ELF-1 (cell line): Measurements from ENCODE around the gene SRCIN1.
"Not testable (repeated sequence)": the region's sequence is repeated elsewhere in the genome, so short reads cannot be mapped to it uniquely, and the experiment has no call there.

Experiments
- DNase-seq: peaks from one replicate; pipeline ENCODE4 v3.0.0-alpha.2; 2016; ENCODE audit warnings: low read depth, low spot score

Gene SRCIN1, protein sequence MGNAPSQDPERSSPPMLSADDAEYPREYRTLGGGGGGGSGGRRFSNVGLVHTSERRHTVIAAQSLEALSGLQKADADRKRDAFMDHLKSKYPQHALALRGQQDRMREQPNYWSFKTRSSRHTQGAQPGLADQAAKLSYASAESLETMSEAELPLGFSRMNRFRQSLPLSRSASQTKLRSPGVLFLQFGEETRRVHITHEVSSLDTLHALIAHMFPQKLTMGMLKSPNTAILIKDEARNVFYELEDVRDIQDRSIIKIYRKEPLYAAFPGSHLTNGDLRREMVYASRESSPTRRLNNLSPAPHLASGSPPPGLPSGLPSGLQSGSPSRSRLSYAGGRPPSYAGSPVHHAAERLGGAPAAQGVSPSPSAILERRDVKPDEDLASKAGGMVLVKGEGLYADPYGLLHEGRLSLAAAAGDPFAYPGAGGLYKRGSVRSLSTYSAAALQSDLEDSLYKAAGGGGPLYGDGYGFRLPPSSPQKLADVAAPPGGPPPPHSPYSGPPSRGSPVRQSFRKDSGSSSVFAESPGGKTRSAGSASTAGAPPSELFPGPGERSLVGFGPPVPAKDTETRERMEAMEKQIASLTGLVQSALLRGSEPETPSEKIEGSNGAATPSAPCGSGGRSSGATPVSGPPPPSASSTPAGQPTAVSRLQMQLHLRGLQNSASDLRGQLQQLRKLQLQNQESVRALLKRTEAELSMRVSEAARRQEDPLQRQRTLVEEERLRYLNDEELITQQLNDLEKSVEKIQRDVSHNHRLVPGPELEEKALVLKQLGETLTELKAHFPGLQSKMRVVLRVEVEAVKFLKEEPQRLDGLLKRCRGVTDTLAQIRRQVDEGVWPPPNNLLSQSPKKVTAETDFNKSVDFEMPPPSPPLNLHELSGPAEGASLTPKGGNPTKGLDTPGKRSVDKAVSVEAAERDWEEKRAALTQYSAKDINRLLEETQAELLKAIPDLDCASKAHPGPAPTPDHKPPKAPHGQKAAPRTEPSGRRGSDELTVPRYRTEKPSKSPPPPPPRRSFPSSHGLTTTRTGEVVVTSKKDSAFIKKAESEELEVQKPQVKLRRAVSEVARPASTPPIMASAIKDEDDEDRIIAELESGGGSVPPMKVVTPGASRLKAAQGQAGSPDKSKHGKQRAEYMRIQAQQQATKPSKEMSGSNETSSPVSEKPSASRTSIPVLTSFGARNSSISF

DNA sequence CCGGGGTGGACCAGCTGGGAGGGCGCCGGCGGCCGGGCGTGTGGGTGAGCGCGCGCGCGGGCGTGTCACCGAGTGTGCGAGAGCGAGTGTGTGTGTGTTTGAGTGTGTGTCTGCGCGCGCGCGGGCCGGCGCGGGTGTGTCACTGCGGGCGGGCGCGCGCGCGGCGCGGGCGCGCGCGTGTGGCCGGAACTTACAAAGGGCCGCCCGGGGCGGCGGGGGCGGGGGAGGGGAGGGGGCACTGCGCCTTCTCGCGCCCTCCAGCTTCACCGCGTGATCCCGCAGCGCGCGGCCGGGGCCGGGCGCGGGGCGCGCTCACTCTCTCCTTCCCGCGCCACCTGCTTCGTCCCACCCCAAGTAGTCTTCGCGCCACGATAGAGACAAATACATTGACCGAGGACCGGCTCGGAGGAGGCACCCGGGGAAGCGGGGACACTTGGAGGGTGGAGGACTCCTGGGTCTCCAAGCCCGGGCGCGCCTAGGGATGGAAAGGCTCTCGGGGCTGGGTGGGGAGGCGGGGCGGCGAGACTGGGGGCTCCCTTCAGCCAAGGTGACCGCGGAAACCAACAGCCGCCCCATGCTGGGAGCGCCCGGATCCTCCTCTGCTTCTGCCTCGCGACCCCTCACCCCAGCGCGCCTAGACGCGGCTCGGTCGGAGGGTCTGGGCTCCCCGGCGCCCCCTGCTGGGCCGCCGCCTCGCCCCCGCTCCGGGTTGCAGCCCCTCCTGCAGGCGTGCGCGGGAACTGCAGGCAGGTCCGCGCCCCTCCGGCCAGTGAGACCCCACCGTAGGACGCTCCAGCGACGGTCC lies at the start of gene SRCIN1:
Gene SRCIN1, minus strand, starts transcription at position 112 of the 805 bp plus-strand sequence. CDS start 247 bp downstream, outside the sequence.
- DNase-seq, result peak; percentile 87

DNA sequence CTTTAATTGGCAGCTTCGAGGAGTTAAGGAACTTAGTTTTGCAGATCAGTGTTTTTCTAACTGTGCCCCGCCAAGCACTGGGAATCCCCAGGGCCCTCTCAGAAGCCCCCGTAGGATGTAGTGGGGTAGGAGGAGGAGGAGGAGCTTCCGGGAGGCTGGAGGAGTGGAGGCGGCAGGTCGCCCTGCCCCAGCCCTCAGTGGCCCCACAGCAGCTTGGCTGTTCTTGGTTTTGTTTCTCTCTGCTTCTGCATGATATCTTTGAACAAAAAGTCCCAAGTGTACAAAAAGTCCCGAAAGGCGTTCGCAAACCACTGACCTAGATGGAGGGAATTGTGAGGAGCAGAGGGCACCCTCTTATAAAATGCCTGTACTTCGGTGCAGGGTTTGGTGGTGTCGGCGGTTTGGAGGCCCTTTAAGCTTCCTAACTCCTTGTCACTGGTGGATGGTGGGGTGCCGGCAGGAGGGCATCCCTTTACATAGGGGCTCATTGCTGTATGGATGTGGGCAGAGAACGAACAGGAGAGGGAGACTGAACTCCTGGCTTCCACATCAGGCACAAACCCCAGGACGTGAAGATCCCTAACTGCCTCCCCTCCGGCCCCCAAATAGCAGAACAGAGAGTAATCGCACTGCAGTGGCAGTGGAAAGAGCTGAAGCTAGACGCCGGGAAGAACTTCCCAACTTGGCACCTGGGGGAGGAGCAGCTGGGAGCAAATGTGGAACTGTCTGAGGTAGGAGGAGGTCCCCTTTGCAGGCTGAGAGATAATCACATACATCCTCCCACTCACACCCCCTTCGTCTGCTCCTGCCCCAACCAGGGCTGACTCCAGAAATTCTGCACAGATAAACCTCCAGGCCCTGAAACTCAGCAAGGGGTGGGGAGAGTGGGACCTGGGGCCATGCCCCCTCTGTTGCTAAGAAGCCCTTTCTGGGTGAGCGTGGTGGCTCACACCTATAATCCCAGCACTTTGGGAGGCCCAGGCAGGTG lies 49.0 kb upstream of the SRCIN1 start:
- DNase-seq, result no peak

DNA sequence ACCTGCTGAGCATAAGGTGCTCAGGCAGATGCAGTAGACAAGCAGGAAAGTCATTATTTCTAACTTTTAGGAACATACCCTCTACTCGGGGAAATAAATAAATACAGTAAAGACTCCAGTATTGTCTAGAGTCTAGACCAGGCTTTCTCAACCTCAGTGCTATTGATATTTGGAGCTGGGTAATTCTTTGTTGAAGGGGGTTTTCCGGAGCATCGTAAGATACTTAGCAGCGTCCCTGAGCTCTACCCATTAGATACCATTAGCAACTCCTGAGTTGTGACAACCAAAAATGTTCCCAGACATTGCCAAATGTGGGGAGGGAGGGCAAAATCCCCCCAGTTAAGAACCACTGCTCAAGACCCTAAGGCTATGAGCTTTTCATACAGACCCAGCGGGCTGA lies 47.9 kb upstream of the SRCIN1 start:
- DNase-seq, result no peak

DNA sequence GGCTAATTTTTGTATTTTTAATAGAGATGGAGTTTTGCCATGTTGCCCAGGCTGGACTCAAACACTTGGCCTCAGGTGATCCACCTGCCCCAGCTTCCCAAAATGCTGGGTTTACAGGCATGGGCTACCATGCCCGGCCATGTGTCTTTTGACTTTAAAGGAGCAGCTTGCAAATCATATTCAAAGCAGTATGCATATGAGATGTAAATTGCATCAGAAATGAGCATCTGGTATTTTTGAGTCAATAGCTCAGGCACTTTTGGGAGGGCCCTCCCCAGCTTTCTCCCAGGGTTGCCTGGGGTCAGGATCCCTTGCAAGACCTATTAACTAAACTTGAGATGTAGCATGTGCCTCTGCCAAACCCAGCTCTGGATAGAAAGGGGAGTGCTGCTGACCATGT lies 47.5 kb upstream of the SRCIN1 start:
- DNase-seq, result no peak

DNA sequence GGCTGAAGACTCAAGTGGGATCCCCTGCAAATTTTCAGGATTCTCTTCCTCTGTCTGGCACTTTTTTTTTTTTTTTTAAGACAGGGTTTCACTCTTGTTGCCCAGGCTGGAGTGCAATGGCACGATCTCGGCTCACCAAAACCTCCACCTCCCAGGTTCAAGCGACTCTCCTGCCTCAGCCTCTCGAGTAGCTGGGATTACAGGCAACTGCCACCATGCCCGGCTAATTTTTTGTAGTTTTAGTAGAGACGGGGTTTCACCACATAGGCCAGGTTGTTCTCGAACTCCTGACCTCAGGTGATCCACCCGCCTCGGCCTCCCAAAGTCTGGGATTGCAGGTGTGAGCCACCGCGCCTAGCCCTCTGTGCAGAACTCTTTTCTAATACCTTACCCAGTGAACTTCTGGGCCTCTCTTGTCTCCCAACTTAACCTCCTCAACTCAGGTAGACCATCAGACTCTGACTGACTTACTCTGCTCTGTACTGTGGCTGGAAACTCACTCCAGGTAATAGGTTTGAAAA lies 45.0 kb upstream of the SRCIN1 start:
- not testable (repeated sequence) for DNase-seq

DNA sequence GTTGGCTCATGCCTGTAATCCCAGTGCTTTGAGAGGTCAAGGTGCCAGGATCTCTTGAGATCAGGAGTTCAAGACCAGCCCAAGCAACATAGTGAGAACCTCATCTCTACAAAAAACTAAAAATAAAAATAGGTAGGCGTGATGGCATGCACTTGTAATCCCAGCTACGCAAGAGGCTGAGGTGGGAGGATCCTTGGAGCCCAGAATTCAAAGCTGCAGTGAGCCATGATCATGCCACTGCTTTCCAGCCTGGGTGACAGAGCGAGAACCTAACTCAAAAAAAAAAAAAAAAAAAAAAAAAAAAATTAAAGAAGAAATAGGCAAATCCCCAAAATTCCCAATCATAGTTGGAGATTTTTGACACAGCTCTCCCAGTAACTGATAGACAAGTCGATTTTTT lies 32.2 kb upstream of the SRCIN1 start:
- DNase-seq, result no peak

DNA sequence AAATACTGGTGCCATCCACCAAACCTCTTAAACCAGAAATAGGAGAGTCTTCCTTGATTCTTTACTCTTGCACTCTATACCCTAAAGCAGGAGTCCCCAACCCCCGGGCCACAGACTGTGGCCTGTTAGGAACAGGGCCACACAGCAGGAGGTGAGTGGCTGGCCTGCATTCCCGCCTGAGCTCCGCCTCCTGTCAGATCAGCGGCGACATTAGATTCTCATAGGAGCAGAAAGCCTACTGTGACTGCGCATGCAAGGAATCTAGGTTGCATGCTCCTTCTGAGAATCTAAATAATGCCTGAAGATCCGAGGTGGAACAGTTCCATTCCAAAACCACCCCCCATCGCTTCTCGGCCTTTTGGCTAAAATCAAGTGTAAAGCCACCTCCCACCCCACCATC lies 30.3 kb upstream of the SRCIN1 start:
- peak; percentile 93 for DNase-seq

DNA sequence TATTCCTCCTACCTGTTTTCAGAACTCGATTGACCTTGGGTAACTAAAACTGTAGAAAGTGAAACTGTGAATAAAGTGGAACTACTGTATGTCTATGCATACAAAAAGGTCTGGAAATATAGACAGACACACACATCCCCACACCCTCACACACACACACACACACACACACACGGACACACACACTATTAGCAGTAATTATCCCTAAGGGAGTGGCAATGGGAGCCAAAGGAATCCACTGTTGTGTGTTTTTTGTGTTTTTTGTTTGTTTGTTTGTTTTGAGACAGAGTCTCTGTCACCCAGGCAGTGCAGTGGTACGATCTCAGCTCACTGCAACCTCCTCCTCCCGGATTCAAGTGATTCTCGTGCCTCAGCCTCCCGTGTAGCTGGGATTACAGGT lies 26.6 kb upstream of the SRCIN1 start:
- DNase-seq, result no peak

DNA sequence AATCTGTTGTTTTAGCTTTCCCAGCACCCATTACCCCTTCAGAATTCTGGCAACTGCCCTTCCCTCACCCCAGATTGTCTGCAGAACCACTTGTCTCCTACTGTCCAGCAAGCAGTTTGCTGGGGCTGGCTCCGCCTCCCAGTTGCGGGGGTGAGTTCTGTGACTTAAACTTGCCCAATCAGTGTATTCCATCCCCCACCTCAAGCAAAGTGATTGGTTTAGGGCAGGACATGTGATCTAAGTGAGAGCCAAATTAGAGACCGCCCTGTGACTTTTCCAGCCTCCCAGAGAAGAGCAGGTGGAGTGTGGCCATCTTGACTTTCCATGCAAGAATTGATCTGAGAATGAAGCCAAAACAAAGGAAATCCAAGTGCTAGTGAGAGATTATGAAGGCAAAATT lies 22.7 kb upstream of the SRCIN1 start:
- DNase-seq, result peak; percentile 77

DNA sequence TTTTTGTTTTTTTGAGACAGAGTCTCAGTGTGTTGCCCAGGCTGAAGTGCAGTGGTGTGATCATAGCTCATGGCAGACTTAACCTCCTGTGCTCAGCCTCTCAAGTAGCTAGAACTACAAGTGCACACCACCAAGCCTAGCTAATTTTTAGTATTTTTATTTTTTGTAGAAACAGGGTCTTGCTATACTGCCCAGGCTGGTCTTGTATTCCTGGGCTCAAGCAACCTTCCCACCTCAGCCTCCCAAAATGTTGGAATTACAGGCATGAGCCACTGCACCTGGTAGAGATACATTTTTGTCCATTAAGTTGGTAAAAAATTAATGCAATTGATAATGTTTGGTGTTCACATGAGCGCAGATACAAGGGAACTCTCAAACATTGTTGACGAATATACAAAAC lies 22.2 kb upstream of the SRCIN1 start:
- DNase-seq, result no peak

DNA sequence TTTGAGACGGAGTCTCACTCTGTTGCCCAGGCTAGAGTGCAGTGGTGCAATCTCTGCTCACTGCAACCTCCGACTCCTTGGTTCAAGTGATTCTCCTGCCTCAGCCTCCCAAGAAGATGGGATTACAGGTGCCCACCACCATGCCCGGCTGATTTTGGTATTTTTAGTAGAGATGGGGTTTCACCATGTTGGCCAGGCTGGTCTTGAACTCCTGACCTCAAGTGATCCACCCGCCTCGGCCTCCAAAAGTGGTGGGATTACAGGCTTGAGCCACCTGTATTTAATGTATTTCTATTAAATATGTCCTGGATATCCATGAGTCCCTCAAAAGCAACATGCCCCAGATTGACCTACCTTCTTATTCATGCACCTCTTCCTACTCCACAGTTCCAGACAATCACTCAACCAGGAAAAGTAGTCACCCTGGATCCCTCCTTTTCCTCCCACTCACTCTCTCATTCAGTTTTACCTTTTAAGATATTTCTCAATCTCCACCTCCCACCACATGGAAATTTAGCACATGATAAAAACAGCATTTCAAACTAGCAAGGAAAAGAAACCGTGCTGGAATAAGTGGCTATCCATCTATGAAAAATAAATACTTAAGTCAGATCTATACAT lies 21.0 kb upstream of the SRCIN1 start:
- not testable (repeated sequence) for DNase-seq

DNA sequence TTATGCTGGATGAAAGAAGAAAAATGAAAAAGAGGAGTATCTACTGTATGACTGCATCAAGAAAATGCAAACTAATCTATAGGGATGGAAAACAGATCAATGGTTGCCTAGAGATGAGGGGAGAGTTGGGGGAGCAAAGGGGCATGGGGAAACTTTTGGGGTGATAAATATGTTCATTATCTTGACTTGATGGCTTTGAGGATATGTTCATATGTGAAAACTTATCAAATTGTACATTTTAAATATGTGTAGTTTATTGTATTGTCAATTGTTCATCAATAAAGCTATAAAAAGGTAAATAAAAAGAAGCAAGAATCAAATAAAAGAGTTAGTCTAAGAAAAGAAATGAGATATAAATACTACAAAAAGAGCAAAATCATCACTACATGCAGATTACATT lies 19.7 kb upstream of the SRCIN1 start:
- DNase-seq, result no peak

DNA sequence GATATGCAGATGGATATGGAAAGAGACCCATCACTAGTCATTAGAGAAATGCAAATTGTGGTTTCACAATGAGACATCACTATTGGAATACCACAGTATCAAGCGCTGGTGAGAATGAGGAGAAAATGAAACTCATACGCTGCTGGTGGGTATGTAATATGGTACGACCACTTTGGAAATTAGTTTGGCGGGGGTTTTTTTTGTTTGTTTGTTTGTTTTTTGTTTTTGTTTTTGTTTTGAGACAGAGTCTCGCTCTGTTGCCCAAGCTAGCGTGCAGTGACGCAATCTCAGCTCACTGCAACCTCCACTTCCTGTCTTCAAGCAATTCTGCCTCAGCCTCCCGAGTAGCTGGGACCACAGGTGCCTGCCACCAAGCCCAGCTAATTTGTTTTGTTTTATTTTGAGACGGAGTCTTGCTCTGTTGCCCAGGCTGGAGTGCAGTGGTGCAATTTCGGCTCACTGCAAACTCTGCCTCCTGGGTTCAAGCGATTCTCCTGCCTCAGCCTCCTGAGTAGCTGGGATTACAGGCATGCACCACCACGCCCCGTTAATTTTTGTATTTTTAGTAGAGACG lies 19.1 kb upstream of the SRCIN1 start:
- not testable (repeated sequence) for DNase-seq

DNA sequence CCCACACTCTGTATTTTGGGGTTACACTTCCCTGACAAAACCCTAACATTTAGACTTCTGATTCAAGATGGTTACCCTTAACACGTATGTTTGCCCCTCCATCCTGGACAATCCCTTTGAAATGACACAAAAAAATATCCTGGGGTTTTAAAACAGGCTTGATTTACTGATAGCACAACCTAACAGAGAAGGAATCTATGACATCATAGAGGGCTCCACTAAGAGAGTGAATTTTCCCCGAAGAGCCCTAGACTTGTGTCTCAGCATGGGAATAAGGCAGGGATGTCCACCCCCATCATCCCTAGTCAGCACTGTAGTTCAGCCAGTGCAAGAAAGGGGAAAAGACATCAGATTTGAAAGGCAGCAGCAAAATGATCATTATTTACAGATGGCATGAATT lies 15.8 kb upstream of the SRCIN1 start:
- no peak for DNase-seq

DNA sequence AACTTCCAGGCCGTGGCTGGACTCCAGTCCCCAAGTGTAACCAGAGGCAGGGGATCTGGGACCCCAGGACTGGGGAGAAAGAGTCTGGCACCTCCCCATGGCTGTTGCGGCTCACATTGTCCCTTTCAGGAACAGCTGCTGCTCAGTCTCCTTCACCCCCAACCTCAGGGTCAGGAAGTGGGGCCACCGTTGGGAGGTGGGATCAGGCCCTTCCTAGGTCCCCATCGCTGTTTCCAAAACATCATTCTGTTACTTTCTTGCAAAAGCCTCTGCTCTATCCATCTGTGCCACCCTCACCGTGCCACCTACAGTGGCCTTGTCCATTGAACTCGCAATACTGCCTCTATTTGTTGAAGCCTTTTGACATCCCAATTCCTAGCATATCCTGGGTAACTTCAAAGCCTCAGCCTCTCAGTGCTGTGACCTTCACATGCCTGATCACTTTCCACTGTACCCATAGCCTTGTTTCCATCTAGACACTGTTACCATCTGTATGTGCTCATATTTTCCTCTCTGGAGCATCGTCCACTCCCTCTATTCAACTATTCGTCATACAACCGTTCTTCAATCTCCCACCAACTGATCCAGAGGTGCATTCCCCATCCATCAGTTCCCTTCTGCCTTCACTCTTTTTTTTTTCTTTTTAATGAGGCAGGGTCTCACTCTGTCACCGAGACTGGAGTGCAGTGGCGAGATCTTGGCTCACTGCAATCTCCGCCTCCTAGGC lies 15.0 kb upstream of the SRCIN1 start:
- DNase-seq, result no peak

DNA sequence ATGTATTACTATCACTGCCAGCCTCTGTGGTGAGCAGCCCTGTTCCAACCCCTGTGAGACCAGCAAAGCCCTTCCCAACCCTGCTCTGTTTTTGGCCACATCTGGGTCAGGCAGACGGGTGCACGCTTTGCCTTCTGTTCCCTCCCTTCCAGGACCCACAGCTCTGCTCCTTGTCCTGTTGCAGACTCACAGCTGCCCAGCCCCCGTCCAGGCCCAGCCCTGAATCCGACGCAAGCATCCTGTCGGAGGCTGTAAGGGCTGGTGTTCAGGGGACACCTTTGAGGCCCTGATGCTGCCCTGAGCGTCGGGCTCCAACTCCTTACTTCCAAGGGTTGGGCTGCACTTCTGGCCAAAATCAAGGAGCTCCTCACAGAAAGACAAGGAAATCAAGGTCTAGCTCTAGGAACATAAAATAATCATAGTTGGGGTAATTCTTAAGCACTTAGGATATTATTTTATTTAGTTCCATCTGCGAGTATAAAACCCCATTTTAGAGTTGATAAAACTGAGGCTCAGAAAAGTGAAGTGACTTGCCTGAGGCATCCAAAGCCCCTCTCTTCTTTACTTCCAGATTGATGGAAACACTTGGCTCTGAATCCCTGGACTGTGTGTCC lies 14.3 kb upstream of the SRCIN1 start:
- peak; percentile 29 for DNase-seq

DNA sequence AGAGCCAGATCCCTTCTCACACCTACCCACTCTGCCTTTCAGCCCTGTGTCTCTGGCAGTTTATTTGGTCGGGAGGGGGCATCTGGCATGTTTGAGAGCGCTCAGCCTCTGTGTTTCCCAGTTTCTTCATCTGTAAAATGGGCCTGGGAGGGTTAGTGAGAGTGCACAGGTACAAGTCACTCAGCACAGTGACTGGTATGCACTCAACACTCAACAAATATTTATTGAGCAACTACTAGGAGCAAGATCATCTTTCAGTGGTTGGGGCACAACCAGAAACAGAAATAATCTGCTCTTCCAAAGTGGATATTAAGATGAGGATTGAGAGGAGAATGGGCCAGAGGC lies 13.7 kb upstream of the SRCIN1 start:
- DNase-seq, result no peak
